ENCODE results near the gene PAX2. TPM values are rescaled to one million over a fixed set of nuclear protein-coding genes. Genes with fewer than 3 reads are reported as not detected.

Gene PAX2
- polyA plus RNA-seq, 3 donors: not detected

- Histone ChIP-seq H3K36me3 (replicated peaks in 1 of 2; ENCODE audit: control insufficient read depth in 1 of 2, insufficient read depth in 2 of 2, low read length in 2 of 2) (no peaks in the 10 kb centered on the region), H3K4me1 (ENCODE audit: control insufficient read depth in 1 of 2, insufficient read depth in 2 of 2, low read length in 2 of 2) (no peaks in the 10 kb centered on the region), H3K27me3 (ENCODE audit: control insufficient read depth in 2 of 2, insufficient read depth in 2 of 2, low read length in 2 of 2) (peaks cover 6 to 37% of the 10 kb centered on the region in 2 donors), H3K9me3 (replicated peaks in 1 of 2; ENCODE audit: control insufficient read depth in 1 of 2, insufficient read depth in 1 of 2, low read length in 2 of 2) (no peaks in the 10 kb centered on the region), H4K20me1 (ENCODE audit: insufficient read depth, low read length) (no peaks in the 10 kb centered on the region), H3K9ac (ENCODE audit: insufficient read depth, low read length, poor library complexity, severe bottlenecking) (no peak overlapping the region), H3K79me2 (ENCODE audit: insufficient read depth, low read length) (no peaks in the 10 kb centered on the region), H3K4me2 (replicated peaks; ENCODE audit: extremely low read depth, low read length, poor library complexity, severe bottlenecking) (no peak overlapping the region), H2AFZ (ENCODE audit: insufficient read depth, low read depth, low read length, poor library complexity, severe bottlenecking) (no peak overlapping the region), H3K27ac (ENCODE audit: low read depth in 1 of 2, low read length in 2 of 2) (no peak overlapping the region), H3K4me3 (replicated peaks in 1 of 3; ENCODE audit: low read depth in 2 of 3, low read length in 3 of 3) (no peak overlapping the region)
- 92% methylated on average over 3 of the region's 4 CpGs for WGBS (ENCODE audit: insufficient coverage)
- H3K36me3 Mint-ChIP-seq: no peaks in the 10 kb centered on the region
- no peaks in the 10 kb centered on the region for H3K4me1 Mint-ChIP-seq
- H3K4me3 Mint-ChIP-seq: no peak overlapping the region
- no peak for DNase-seq
- peaks cover 44 to 64% (median 48%) of the 10 kb centered on the region in 3 donors for H3K27me3 Mint-ChIP-seq (ENCODE audit: low read depth in 3 of 3)
- peaks cover 0 to 2% (median 0%) of the 10 kb centered on the region in 7 donors for H3K9me3 Mint-ChIP-seq
- H3K27ac Mint-ChIP-seq: no peak overlapping the region
- no peak for TF ChIP-seq CTCF (IDR thresholded peaks at IDR 0.05)
- intact Hi-C loops (cut with micrococcal nuclease): no loop called here
Measured at GRCh38 chr10:100800931-100801330, 55.5 kb downstream of the PAX2 start.

- Histone ChIP-seq H3K27ac (ENCODE audit: low read depth in 1 of 2, low read length in 2 of 2) (no peak overlapping the region), H3K27me3 (ENCODE audit: control insufficient read depth in 2 of 2, insufficient read depth in 2 of 2, low read length in 2 of 2) (peaks cover 0 to 37% of the 10 kb centered on the region in 2 donors), H3K4me2 (replicated peaks; ENCODE audit: extremely low read depth, low read length, poor library complexity, severe bottlenecking) (no peak overlapping the region), H4K20me1 (ENCODE audit: insufficient read depth, low read length) (no peaks in the 10 kb centered on the region), H3K79me2 (ENCODE audit: insufficient read depth, low read length) (no peaks in the 10 kb centered on the region), H3K4me1 (ENCODE audit: control insufficient read depth in 1 of 2, insufficient read depth in 2 of 2, low read length in 2 of 2) (no peaks in the 10 kb centered on the region), H3K4me3 (replicated peaks in 1 of 3; ENCODE audit: low read depth in 2 of 3, low read length in 3 of 3) (no peak overlapping the region), H3K9me3 (replicated peaks in 1 of 2; ENCODE audit: control insufficient read depth in 1 of 2, insufficient read depth in 1 of 2, low read length in 2 of 2) (no peaks in the 10 kb centered on the region), H3K36me3 (replicated peaks in 1 of 2; ENCODE audit: control insufficient read depth in 1 of 2, insufficient read depth in 2 of 2, low read length in 2 of 2) (no peaks in the 10 kb centered on the region), H3K9ac (ENCODE audit: insufficient read depth, low read length, poor library complexity, severe bottlenecking) (no peak overlapping the region), H2AFZ (ENCODE audit: insufficient read depth, low read depth, low read length, poor library complexity, severe bottlenecking) (no peak overlapping the region)
- DNase-seq: no peak
- TF ChIP-seq CTCF (IDR thresholded peaks at IDR 0.05): no peak
- Mint-ChIP-seq H3K27me3 (ENCODE audit: low read depth in 3 of 3) (peaks cover 46 to 61% (median 46%) of the 10 kb centered on the region in 3 donors), H3K27ac (no peak overlapping the region), H3K4me1 (no peaks in the 10 kb centered on the region), H3K36me3 (no peaks in the 10 kb centered on the region), H3K9me3 (peaks cover 0 to 2% (median 0%) of the 10 kb centered on the region in 7 donors), H3K4me3 (no peak overlapping the region)
- intact Hi-C loops (cut with micrococcal nuclease): no loop called here
- WGBS (ENCODE audit: insufficient coverage): 65% methylated on average over 2 of the region's 2 CpGs
Measured at GRCh38 chr10:100802196-100802595, 56.8 kb downstream of the PAX2 start.

Data from CD14-positive monocyte (primary cell).